Measurements from ENCODE around the gene MAP1LC3B.

GRCh38 chr16:87347932-87348615 lies 44.1 kb upstream of the MAP1LC3B start:
- TF ChIP-seq CTCF (IDR thresholded peaks at IDR 0.05) (no peak), EZH2 (IDR thresholded peaks at IDR 0.05; ENCODE audit: borderline replicate concordance, insufficient read depth, low read depth, low read length, poor library complexity, severe bottlenecking) (no peak)

Data from B cell (primary cell).